Measurements from ENCODE around the gene ATP2B2. TPM values are rescaled to one million over a fixed set of nuclear protein-coding genes. Genes with fewer than 3 reads are reported as not detected.
A peak's percentile ranks its signal among the peaks of the same experiment; 100 is the strongest.

ATP2B2 gene
- total RNA-seq, 1 experiment from 2014 or later = 0.22 TPM

- no peaks in the 10 kb centered on the region for H3K9me2 ChIP-seq (replicated peaks; ENCODE audit: insufficient read depth, low read length)
- H2AFZ ChIP-seq (ENCODE audit: low read length) = no peak overlapping the region
- H3K27ac ChIP-seq (ENCODE audit: low read length) = no peak overlapping the region
- H3K4me1 ChIP-seq (ENCODE audit: low read length) = peaks cover 22% of the 10 kb centered on the region
- no peak overlapping the region for H3K4me3 ChIP-seq (ENCODE audit: low read length)
- DNase-seq = no peak
- no peaks in the 10 kb centered on the region for H3K27me3 ChIP-seq (ENCODE audit: low read length)
- H3K9ac ChIP-seq (ENCODE audit: low read length) = no peak overlapping the region
- no peaks in the 10 kb centered on the region for H3K36me3 ChIP-seq (ENCODE audit: insufficient read depth, low read length)
- no peaks in the 10 kb centered on the region for H3K9me3 ChIP-seq (ENCODE audit: low read length)
- H3K4me2 ChIP-seq (ENCODE audit: low read depth, low read length, poor library complexity, severe bottlenecking) = no peak overlapping the region
- H4K20me1 ChIP-seq (ENCODE audit: insufficient read depth, low read depth, low read length) = no peaks in the 10 kb centered on the region
- no peaks in the 10 kb centered on the region for H3K79me2 ChIP-seq (ENCODE audit: low read length)
Measured at GRCh38 chr3:10352146-10352911, 153.1 kb downstream of the ATP2B2 start.

GRCh38 chr3:10351013-10351735 is 154.2 kb downstream of the ATP2B2 start:
- peaks cover 10% of the 10 kb centered on the region for H3K4me1 ChIP-seq (ENCODE audit: low read length)
- H3K9me2 ChIP-seq (replicated peaks; ENCODE audit: insufficient read depth, low read length) = no peaks in the 10 kb centered on the region
- no peak overlapping the region for H3K9ac ChIP-seq (ENCODE audit: low read length)
- peak; percentile 83 for DNase-seq
- no peak overlapping the region for H3K4me2 ChIP-seq (ENCODE audit: low read depth, low read length, poor library complexity, severe bottlenecking)
- no peaks in the 10 kb centered on the region for H4K20me1 ChIP-seq (ENCODE audit: insufficient read depth, low read depth, low read length)
- no peaks in the 10 kb centered on the region for H3K9me3 ChIP-seq (ENCODE audit: low read length)
- no peaks in the 10 kb centered on the region for H3K79me2 ChIP-seq (ENCODE audit: low read length)
- H3K4me3 ChIP-seq (ENCODE audit: low read length) = no peak overlapping the region
- no peak overlapping the region for H3K27ac ChIP-seq (ENCODE audit: low read length)
- H3K27me3 ChIP-seq (ENCODE audit: low read length) = no peaks in the 10 kb centered on the region
- H2AFZ ChIP-seq (ENCODE audit: low read length) = no peak overlapping the region
- no peaks in the 10 kb centered on the region for H3K36me3 ChIP-seq (ENCODE audit: insufficient read depth, low read length)

- H3K27me3 ChIP-seq (ENCODE audit: low read length) = no peaks in the 10 kb centered on the region
- H3K9me3 ChIP-seq (ENCODE audit: low read length) = no peaks in the 10 kb centered on the region
- H3K9me2 ChIP-seq (replicated peaks; ENCODE audit: insufficient read depth, low read length) = no peaks in the 10 kb centered on the region
- no peaks in the 10 kb centered on the region for H3K79me2 ChIP-seq (ENCODE audit: low read length)
- DNase-seq = no peak
- no peak overlapping the region for H3K9ac ChIP-seq (ENCODE audit: low read length)
- no peak overlapping the region for H3K4me2 ChIP-seq (ENCODE audit: low read depth, low read length, poor library complexity, severe bottlenecking)
- H3K4me1 ChIP-seq (ENCODE audit: low read length) = peaks cover 8% of the 10 kb centered on the region; the same call in 1 of the 2 replicates
- H3K27ac ChIP-seq (ENCODE audit: low read length) = no peak overlapping the region
- H3K36me3 ChIP-seq (ENCODE audit: insufficient read depth, low read length) = no peaks in the 10 kb centered on the region
- no peak overlapping the region for H3K4me3 ChIP-seq (ENCODE audit: low read length)
- H4K20me1 ChIP-seq (ENCODE audit: insufficient read depth, low read depth, low read length) = no peaks in the 10 kb centered on the region
- no peak overlapping the region for H2AFZ ChIP-seq (ENCODE audit: low read length)
Measured at GRCh38 chr3:10350324-10350985, 154.9 kb downstream of the ATP2B2 start.

GRCh38 chr3:10349801-10350200 is 155.6 kb downstream of the ATP2B2 start:
- H3K27ac ChIP-seq (ENCODE audit: low read length) = no peak overlapping the region
- H3K27me3 ChIP-seq (ENCODE audit: low read length) = no peaks in the 10 kb centered on the region
- no peaks in the 10 kb centered on the region for H3K9me2 ChIP-seq (replicated peaks; ENCODE audit: insufficient read depth, low read length)
- H4K20me1 ChIP-seq (ENCODE audit: insufficient read depth, low read depth, low read length) = no peaks in the 10 kb centered on the region
- no peak overlapping the region for H2AFZ ChIP-seq (ENCODE audit: low read length)
- no peak for DNase-seq
- H3K36me3 ChIP-seq (ENCODE audit: insufficient read depth, low read length) = no peaks in the 10 kb centered on the region
- H3K9ac ChIP-seq (ENCODE audit: low read length) = no peak overlapping the region
- no peak overlapping the region for H3K4me2 ChIP-seq (ENCODE audit: low read depth, low read length, poor library complexity, severe bottlenecking)
- H3K79me2 ChIP-seq (ENCODE audit: low read length) = no peaks in the 10 kb centered on the region
- peaks cover 12% of the 10 kb centered on the region; the same call in 1 of the 2 replicates for H3K4me1 ChIP-seq (ENCODE audit: low read length)
- no peaks in the 10 kb centered on the region for H3K9me3 ChIP-seq (ENCODE audit: low read length)
- H3K4me3 ChIP-seq (ENCODE audit: low read length) = no peak overlapping the region

DNA sequence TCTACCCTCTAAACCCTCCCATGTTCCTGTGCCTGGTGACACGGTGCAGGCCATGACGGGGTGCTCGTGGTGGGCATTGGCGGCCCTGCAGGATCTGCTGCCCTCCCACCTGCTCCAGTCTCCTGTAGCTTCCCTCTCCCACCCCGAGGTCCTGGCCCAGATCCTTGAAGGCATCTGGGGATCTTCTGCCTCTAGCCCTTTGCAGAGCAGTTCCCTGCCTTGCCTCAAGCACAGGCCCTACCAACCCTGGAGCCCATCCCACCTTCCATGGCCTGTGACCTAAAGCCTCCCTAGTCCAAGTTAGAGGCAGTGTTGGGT is 157.0 kb downstream of the ATP2B2 start:
- Histone ChIP-seq H3K27ac (ENCODE audit: low read length) (no peak overlapping the region), H3K36me3 (ENCODE audit: insufficient read depth, low read length) (no peaks in the 10 kb centered on the region), H3K27me3 (ENCODE audit: low read length) (no peaks in the 10 kb centered on the region), H3K9ac (ENCODE audit: low read length) (no peak overlapping the region), H3K79me2 (ENCODE audit: low read length) (no peaks in the 10 kb centered on the region), H3K4me2 (ENCODE audit: low read depth, low read length, poor library complexity, severe bottlenecking) (no peak overlapping the region), H3K9me3 (ENCODE audit: low read length) (no peaks in the 10 kb centered on the region), H3K4me1 (ENCODE audit: low read length) (peaks cover 19% of the 10 kb centered on the region), H3K9me2 (replicated peaks; ENCODE audit: insufficient read depth, low read length) (no peaks in the 10 kb centered on the region), H4K20me1 (ENCODE audit: insufficient read depth, low read depth, low read length) (no peaks in the 10 kb centered on the region), H2AFZ (ENCODE audit: low read length) (no peak overlapping the region), H3K4me3 (ENCODE audit: low read length) (no peak overlapping the region)
- no peak for DNase-seq

- Histone ChIP-seq H4K20me1 (ENCODE audit: insufficient read depth, low read depth, low read length) (no peaks in the 10 kb centered on the region), H3K9ac (ENCODE audit: low read length) (no peak overlapping the region), H3K9me2 (replicated peaks; ENCODE audit: insufficient read depth, low read length) (no peaks in the 10 kb centered on the region), H3K36me3 (ENCODE audit: insufficient read depth, low read length) (no peaks in the 10 kb centered on the region), H3K9me3 (ENCODE audit: low read length) (no peaks in the 10 kb centered on the region), H3K27ac (ENCODE audit: low read length) (no peak overlapping the region), H3K4me3 (ENCODE audit: low read length) (no peak overlapping the region), H3K79me2 (ENCODE audit: low read length) (no peaks in the 10 kb centered on the region), H3K27me3 (ENCODE audit: low read length) (no peaks in the 10 kb centered on the region), H2AFZ (ENCODE audit: low read length) (no peak overlapping the region), H3K4me1 (ENCODE audit: low read length) (peaks cover 19% of the 10 kb centered on the region), H3K4me2 (ENCODE audit: low read depth, low read length, poor library complexity, severe bottlenecking) (no peak overlapping the region)
- DNase-seq = no peak
Measured at GRCh38 chr3:10347648-10348403, 157.6 kb downstream of the ATP2B2 start.

- peaks cover 14% of the 10 kb centered on the region for H3K4me1 ChIP-seq (ENCODE audit: low read length)
- H3K9me2 ChIP-seq (replicated peaks; ENCODE audit: insufficient read depth, low read length) = no peaks in the 10 kb centered on the region
- no peak overlapping the region for H3K27ac ChIP-seq (ENCODE audit: low read length)
- H3K9me3 ChIP-seq (ENCODE audit: low read length) = no peaks in the 10 kb centered on the region
- H4K20me1 ChIP-seq (ENCODE audit: insufficient read depth, low read depth, low read length) = no peaks in the 10 kb centered on the region
- no peaks in the 10 kb centered on the region for H3K36me3 ChIP-seq (ENCODE audit: insufficient read depth, low read length)
- H3K4me2 ChIP-seq (ENCODE audit: low read depth, low read length, poor library complexity, severe bottlenecking) = no peak overlapping the region
- H2AFZ ChIP-seq (ENCODE audit: low read length) = no peak overlapping the region
- H3K27me3 ChIP-seq (ENCODE audit: low read length) = no peaks in the 10 kb centered on the region
- H3K9ac ChIP-seq (ENCODE audit: low read length) = no peak overlapping the region
- DNase-seq = no peak
- H3K4me3 ChIP-seq (ENCODE audit: low read length) = no peak overlapping the region
- no peaks in the 10 kb centered on the region for H3K79me2 ChIP-seq (ENCODE audit: low read length)
Measured at GRCh38 chr3:10345911-10346310, 159.5 kb downstream of the ATP2B2 start.

All from Karpas-422 (cell line).